GM19238 (cell line): ENCODE data around the gene BMP2K.

Experiments
- DNase-seq: peaks from one replicate; pipeline ENCODE4 v3.0.0; 2011; ENCODE audit warnings: low spot score; ENCODE audit not compliant: insufficient read length

The BMP2K gene

DNA sequence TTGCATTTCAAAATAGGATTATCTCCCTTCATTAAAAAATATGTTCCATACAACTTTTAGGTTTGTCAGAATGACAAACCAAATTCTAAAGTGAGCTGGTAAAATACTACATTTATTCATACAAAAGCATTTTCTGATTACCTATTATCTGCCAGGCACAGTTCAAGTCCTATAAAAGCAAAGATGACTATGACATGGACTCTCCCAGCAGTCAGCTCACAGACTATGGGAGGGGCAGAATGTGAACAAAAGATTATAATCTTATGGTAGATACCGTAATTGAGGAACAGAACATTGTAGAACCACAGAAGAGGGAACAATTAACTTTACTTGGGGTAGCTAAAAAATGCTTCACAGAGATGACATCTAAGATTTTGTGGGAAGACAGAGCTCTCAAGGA is 150.7 kb downstream of the BMP2K start:
- no peak for DNase-seq

DNA sequence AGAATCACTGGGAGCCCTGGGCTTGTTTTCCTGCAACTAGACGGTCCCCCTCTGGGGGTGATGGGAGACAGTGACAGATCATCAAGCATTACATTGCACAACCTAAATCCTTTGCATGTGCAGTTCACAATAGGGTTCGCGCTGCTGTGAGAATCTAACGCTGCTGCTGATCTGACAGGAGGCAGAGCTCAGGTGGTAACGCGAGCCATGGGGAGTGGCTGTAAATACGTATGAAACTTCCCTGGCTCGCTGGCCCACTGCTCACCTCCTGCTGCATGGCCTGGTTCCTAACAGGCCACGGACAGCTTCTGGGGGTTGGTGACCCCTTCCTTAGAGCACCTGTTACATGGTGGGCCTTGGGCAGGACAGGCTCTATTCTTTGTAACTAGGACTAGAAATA is 152.7 kb downstream of the BMP2K start:
- DNase-seq = no peak

DNA sequence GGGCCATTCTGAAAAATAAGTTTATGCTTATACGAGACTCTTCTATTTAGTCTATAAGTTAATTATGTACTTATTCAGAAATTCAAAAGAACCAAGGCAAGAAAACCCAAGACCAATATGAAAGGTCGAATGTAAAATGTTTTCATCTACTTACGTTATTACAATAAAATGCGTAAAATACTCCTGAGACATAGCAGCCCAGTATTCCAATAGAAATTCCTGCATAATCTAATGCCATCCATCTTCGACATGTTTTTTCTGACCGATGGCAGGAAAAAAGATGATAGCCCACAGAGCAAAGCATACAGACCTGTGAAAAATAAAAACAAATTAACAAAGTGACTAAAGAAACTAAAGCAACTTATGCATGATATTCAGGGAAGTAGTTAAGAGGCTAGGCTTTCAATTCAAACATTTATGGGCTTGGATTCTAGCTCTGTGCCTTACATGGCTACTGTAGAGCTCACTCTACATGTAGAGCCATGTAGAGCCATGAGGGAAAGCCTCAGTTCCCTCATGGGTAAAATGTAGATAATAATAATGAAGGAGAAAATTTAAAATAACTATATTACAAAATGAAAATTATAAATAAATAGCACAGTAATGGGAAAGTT is 154.0 kb downstream of the BMP2K start:
- DNase-seq = no peak

DNA sequence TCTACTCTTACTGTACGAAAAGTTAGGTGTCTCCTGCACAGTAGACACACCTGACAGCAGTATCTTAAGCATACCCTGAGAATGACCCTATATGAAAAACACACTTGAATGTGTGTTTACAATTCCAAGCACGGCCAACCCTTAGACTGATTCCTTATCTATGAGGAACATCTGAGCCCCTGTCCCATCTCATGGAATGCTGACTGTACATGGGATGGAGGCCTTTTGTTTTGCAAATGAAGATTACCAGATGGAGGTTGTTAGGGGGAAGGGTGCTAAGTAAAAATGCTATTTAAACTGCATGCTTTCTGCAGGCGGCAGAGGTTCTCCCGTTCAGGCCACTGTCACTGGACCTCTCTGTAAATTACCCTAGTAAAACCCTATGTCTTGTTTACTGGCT is 160.8 kb downstream of the BMP2K start:
- DNase-seq = no peak

DNA sequence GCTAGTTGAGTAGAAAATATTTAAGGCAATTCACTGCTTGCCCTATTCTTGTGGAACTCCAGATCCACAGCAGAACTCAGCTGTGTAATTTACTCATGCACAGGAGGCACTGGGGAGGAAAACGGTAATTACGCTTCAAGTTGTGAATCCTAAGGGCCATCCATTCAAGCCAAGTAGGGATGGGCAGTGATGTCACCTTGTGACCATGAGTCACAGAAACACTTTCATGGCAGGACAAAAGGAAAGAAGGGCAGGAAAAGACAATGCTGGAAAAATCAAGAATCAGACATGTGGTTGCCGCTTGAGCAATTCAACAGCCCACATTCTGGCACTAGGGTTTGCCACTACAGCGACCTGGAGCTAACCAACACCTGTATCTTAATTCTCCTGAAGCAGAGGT is 161.7 kb downstream of the BMP2K start:
- DNase-seq = no peak

DNA sequence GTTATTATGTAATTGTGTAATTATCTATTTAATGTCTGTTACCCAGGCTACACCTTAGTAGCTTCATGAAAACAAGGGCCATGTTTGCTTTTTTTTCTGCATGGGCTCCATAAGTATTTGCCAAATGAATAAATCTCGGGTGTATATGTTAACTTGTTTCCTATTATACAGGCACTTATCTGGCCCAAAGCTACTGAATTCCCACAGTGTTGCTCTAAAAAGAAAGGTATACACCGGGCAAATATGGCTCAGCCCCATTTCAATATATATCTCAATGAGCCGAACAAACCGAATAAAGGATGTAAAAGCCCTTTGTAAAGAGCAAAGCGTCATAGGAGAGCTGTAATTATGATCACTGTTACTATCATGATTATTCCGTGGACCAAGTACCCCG is 162.3 kb downstream of the BMP2K start:
- no peak for DNase-seq

DNA sequence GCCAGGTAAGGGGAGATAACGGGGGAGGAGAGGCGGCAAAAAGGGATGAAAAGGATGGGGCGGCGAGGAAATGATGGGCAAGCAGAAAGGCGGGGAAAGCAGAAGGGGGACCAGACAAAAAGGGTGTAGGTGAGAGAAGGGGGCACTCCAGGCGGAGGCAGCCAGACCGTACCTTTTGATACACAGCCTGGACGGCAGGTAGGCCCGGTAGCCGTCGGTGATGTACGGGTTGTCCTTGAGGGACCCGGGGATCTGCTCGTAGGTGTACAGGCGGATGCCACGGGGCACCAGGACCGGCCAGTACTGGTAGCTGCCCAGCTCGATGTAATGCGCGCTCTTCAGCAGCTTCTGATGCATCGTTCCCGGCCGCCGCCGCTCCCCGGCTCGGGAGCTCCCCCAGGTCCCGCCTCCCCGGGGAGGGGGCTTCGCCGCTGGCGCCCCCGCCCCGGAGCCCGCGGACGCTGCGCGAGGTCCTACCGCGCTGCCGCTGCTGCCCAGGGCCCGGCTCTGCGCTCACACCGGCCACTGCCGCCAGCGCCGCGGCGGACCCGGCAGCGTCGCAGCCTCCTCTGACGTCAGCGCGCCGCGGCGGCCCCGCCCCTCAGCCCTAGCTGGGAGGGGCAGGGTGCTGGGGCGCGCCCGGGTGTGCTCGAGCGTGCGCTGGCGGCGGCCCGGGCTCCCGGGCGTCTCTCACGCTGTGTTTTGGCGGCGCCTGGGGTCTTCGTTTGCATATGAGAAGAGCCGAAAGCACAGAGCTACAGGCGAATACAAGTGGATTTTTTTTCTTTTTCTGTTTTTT is 162.9 kb downstream of the BMP2K start, which contains the start of gene PAQR3:
Gene PAQR3, minus strand, starts transcription at position 571 of the 799 bp plus-strand sequence. Its CDS starts 214 bp downstream, at position 357.
- peak; percentile 75 for DNase-seq

DNA sequence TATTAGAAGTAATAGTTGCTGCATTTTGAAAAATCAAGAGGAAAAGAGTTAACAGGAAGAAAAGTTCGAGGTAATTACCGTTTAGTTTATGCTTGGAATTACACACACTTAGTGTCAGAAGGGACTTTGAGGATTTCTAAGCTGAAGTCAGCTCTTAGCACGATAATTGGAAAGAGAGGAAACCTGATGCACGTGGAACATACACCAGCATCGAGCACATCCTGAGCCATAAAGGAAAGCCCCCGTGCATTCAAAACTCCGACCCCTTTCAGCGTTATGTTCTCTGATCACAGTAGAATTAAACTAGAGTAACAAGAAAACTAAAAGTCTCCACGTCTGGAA is 163.5 kb downstream of the BMP2K start:
- no peak for DNase-seq

DNA sequence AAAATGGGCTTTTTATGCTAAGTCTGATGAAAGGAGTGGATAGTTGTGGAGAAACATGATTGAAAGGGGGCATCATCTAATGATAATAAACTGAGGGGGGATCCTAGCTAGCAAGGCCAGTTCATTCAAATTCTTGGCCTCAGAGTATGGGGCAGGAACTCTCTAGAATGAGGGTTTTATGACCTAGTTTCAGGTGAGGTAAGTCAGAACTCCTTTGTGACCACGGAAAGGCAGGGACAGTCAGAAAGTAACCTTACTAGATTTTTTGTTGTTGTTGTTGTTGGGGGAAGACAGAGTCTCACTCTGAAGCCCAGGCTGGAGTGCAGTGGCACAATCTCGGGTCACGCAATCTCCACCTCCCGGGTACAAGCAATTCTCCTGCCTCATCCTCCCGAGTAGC is 164.6 kb downstream of the BMP2K start:
- DNase-seq = no peak

DNA sequence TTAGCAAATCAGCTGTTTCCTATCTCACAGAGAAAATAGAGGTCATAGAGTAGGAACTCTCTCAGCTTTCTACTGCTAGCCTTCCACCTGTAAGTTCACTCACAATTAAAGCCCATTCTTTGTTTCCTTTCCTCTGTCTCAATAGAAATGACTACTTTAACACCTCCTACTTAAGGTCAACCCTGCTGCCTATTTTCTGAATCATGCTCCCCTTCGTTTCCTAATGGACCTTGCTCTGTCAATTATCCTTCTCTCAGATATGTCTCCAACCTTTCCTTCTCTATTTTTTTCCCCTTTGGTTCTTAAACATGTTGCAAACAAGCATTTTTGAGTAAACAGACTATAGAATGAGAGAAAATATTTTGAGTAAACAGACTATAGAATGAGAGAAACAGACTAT is 168.2 kb downstream of the BMP2K start:
- no peak for DNase-seq

DNA sequence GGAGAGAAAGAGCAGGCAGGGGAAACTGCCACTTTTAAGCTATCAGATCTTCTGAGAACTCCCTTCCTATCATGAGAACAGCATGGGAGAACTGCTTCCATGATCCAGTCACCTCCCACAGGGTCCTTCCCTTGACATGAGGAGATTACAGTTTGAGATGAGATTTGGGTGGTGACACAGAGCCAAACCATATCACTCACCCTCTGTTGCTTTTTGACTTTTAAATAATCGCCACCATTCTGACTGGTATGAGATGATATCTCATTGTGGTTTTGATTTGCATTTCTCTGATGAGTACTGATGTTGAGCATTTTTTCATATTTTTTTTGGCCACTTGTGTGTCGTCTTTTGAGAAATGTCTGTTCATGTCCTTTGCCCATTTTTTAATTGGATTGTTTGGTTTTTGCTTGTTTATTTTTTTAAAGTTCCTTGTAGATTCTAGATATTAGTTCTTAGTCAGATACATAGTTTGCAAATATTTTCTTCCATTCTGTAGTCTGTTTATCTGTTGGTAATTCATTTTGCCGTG is 169.6 kb downstream of the BMP2K start:
- DNase-seq = no peak

DNA sequence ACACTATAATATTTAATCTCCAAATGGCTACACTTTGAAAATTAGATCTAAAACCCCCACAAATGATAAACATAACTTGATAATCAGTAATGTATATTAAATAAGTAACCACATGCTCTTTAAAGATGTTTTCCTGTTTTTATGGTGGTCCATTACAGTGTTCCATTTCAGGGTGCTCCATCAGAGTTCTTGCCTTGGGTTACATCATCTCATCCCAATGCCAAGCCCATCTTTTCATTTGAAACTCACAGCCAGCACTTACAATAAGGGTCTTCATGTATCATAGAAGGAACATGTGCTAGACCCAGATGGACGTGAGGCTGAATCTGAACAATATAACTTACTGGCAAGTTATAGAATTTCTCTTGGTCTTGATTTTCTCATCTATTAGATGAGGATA is 173.6 kb downstream of the BMP2K start:
- DNase-seq = no peak

DNA sequence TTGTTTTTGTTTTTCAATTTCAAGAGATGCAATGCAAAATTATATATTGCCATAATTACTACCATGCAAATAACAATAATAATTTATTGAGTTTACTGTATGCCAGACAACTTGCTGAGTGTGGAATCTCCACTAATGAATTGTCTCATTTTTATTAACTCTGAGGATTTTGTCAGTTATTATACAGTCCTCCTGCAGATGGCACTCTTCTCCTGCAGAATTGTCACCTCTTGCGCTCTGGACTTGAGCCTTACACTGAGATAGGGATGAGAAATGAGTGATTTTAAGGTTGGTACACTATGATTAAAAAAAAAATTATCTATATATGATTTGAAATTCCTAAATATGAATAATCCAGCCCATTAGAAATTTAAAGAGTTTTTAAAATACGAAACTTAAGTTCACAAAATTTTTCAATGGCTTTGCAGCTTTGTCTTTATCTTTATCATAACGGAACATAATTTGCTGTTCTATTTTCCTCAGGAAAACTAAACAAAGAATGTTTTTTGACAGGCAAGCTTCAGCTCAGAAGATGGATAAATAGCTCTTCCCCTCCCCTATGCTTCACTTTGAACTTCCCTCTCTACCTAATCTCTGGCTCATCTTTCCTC is 175.8 kb downstream of the BMP2K start:
- DNase-seq = no peak

DNA sequence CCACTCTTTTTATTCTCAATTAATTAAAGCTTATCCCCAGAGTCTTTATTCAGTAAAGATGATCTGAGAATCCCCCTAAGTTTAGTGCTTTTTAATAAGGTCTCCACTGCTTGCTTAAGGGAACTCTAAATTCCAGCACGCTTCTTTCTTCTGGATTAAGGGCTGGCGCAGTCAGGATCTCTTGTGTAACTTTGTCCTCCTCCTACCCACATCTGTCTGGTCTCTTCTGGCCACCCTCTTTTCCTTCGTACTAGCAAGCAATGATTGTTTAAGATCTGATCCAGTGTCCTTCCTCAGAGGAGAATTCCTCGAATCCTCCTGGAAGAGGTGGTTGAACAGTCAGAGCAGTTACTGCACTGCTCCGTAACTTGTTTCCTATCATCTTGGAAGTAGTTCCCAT is 177.1 kb downstream of the BMP2K start:
- DNase-seq = no peak

DNA sequence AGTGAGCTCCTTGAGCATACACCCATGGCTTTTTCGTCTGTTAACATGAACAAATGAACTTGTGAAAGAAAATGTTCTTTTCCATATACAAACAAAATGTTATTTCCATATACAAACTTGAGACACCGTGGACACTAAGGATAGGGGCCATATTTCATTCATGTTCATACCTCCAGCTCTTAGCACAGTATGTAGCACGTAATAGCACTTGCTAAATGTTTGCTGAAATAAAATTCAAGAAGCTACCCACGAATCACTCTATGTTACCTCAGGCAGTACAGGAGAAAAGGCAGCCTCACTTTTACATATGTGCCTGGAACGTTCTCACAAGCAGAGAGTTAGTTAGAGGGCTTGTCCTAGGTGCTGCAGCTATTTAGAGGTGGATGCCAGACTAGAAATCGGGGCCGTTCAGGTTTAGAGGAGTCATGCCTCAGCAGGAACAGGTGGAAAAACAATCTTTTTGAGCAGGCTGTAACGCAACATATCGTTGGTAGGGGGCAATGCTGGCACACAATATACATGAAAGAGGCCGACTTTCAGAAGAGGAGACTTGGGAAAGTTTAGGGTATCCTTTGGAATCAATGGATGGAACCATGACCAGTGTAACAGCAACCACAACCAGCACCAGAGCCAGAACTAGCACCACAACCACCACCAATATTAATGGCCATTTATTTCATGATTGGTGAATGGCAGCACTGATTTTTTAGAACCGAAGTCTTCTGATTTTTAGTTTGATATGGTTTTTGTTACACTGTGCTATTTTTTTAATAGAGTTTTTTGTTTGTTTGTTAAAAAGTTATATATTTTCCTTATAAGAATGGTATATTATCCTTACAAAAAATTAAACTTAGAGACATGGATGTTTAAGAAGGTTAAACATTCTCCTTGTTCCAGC is 177.9 kb downstream of the BMP2K start:
- no peak for DNase-seq

DNA sequence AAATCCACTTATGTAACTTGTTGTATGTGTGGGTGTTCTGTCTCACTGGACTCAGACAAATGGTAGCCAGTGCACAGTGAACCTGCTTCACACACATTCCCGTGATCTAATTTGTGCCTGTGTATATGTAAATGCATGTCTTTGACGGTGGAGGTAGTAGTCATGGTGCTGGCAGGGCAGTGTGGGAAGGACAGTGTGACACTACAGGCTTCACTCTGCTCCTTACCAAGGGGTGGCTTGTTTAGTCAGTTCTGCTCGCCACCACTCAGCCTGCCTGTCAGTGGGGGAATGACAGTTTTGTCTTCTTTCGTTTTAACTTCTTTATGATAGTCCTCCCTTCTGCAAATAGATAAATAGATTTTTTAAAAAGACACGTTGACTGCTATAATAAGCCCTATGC is 180.8 kb downstream of the BMP2K start:
- no peak for DNase-seq

DNA sequence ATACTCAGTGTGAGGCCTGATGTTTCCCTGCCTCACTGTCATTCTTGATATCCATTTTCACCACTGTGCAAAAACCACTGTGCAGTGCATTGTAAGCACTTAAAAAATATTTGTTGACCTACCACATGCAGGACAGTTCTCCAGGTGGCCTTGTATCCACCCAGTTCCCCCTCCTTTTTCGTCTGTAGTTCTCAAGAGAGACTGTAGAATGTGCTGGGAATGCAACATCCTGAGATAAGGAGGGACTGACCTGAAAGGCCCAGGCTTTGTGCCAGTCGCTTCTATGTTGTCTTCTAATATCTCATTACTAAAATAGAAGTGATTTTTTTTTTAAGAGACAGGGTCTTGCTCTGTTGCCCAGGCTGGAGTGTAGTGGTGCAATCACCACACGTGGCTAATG is 184.8 kb downstream of the BMP2K start:
- DNase-seq = no peak
